NCI-H1417 treated with DMSO at 0.1 percent for 48 hours (cell line): ENCODE measurements around the gene LAMC1.

Experiments used
- DNase-seq: peaks from one replicate; lab custom pipeline; 2025; lab: John Stamatoyannopoulos, UW

LAMC1 gene

GRCh38 chr1:183080406-183080805 lies 57.2 kb downstream of the LAMC1 start:
- no peak for DNase-seq

- no peak for DNase-seq
Measured at GRCh38 chr1:183081402-183082120, 58.3 kb downstream of the LAMC1 start.

- no peak for DNase-seq
Measured at GRCh38 chr1:183082650-183083049, 59.4 kb downstream of the LAMC1 start.

- no peak for DNase-seq
Measured at GRCh38 chr1:183087001-183087400, 63.8 kb downstream of the LAMC1 start.

GRCh38 chr1:183089025-183089639 lies 65.9 kb downstream of the LAMC1 start:
- DNase-seq = no peak

GRCh38 chr1:183090391-183091006 lies 67.3 kb downstream of the LAMC1 start:
- no peak for DNase-seq

- no peak for DNase-seq
Measured at GRCh38 chr1:183091181-183091580, 68.0 kb downstream of the LAMC1 start.

GRCh38 chr1:183092350-183092749 lies 69.1 kb downstream of the LAMC1 start:
- DNase-seq = no peak

GRCh38 chr1:183093066-183093668 lies 69.9 kb downstream of the LAMC1 start:
- no peak for DNase-seq

- no peak for DNase-seq
Measured at GRCh38 chr1:183093786-183094298, 70.6 kb downstream of the LAMC1 start.

GRCh38 chr1:183094351-183094750 lies 71.1 kb downstream of the LAMC1 start:
- DNase-seq = no peak

GRCh38 chr1:183096351-183096750 lies 73.1 kb downstream of the LAMC1 start:
- DNase-seq = no peak

- no peak for DNase-seq
Measured at GRCh38 chr1:183096894-183097293, 73.7 kb downstream of the LAMC1 start.

- DNase-seq = no peak
Measured at GRCh38 chr1:183097438-183098051, 74.3 kb downstream of the LAMC1 start.

- no peak for DNase-seq
Measured at GRCh38 chr1:183098317-183098716, 75.1 kb downstream of the LAMC1 start.

- no peak for DNase-seq
Measured at GRCh38 chr1:183100361-183100974, 77.2 kb downstream of the LAMC1 start.

- DNase-seq = no peak
Measured at GRCh38 chr1:183101081-183101480, 77.9 kb downstream of the LAMC1 start.

- DNase-seq = no peak
Measured at GRCh38 chr1:183101841-183102276, 78.6 kb downstream of the LAMC1 start.

GRCh38 chr1:183103147-183103546 lies 79.9 kb downstream of the LAMC1 start:
- no peak for DNase-seq

- DNase-seq = no peak
Measured at GRCh38 chr1:183103577-183103976, 80.4 kb downstream of the LAMC1 start.

GRCh38 chr1:183105449-183105848 lies 82.2 kb downstream of the LAMC1 start:
- DNase-seq = no peak

GRCh38 chr1:183106166-183106565 lies 82.9 kb downstream of the LAMC1 start:
- no peak for DNase-seq
